Naive thymus-derived CD4-positive, alpha-beta T cell (primary cell): Measurements from ENCODE around the gene DYNLT4. TPM values are rescaled to one million over a fixed set of nuclear protein-coding genes. Genes with fewer than 3 reads are reported as not detected.

Source experiments
- ATAC-seq: fragments of 150-1000 bp; cut with Tn5 transposase; 2 replicates; pipeline ENCODE4 v1.10.0; 2021; ENCODE audit warnings: mild to moderate bottlenecking, moderate library complexity
- CTCF ChIA-PET: fragments of 350-600 bp; sonication (Branson Sonifier 250); formaldehyde crosslinking; loops from one replicate; lab custom pipeline; 2021; ENCODE audit warnings: antibody characterized with exemption; lab: Charles Lee
- POLR2A ChIA-PET: fragments of 350-600 bp; sonication (Branson Sonifier 250); formaldehyde crosslinking; loops from one replicate; lab custom pipeline; 2021; ENCODE audit warnings: antibody characterized with exemption, inconsistent platforms; lab: Charles Lee
- DNase-seq, 9 donors: peaks; one replicate each; pipeline versions ENCODE4 v3.0.0 to v3.0.0-alpha.2; 2020 to 2022; ENCODE audit warnings: mixed read lengths in 1 of 9
- H3K27ac ChIP-seq: one replicate; pipeline ENCODE4 v1.7.0; 2013; ENCODE audit warnings: mild to moderate bottlenecking, low read depth, low read length, moderate library complexity
- H3K27me3 ChIP-seq, 2 donors: one replicate each; pipeline ENCODE4 v1.7.0; 2013; ENCODE audit warnings: low read length in 2 of 2, mild to moderate bottlenecking in 2 of 2, moderate library complexity in 2 of 2; ENCODE audit not compliant: control insufficient read depth in 2 of 2, insufficient read depth in 2 of 2
- H3K36me3 ChIP-seq, 3 experiments: 1 replicate in 2 of 3; 2 replicates in 1 of 3; pipeline ENCODE4 v1.7.0; 2013; ENCODE audit warnings: low read length in 3 of 3, mild to moderate bottlenecking in 3 of 3, moderate library complexity in 1 of 3; ENCODE audit not compliant: insufficient read depth in 3 of 3, control insufficient read depth in 2 of 3
- H3K4me1 ChIP-seq, 2 donors: one replicate each; pipeline ENCODE4 v1.7.0; 2013; ENCODE audit warnings: low read length in 2 of 2, mild to moderate bottlenecking in 2 of 2, moderate library complexity in 1 of 2; ENCODE audit not compliant: control insufficient read depth in 2 of 2, insufficient read depth in 2 of 2
- H3K4me3 ChIP-seq: 2 replicates; pipeline ENCODE4 v1.7.0; 2013; ENCODE audit warnings: mild to moderate bottlenecking, low read length
- H3K9me3 ChIP-seq, 3 experiments: 1 replicate in 2 of 3; 2 replicates in 1 of 3; pipeline ENCODE4 v1.7.0; 2013; ENCODE audit warnings: low read length in 3 of 3; ENCODE audit not compliant: control insufficient read depth in 2 of 3
- H3K27ac Mint-ChIP-seq, 9 donors: one replicate each; pipeline ENCODE4 v1.8.0; 2020 to 2022; ENCODE audit warnings: mixed read lengths in 9 of 9, mild to moderate bottlenecking in 8 of 9, moderate library complexity in 5 of 9, inconsistent platforms in 2 of 9
- H3K27me3 Mint-ChIP-seq, 5 donors: one replicate each; pipeline ENCODE4 v1.8.0; 2021 to 2022; ENCODE audit warnings: mixed read lengths in 5 of 5, mild to moderate bottlenecking in 1 of 5
- H3K36me3 Mint-ChIP-seq, 5 donors: one replicate each; pipeline ENCODE4 v1.8.0; 2020 to 2022; ENCODE audit warnings: mixed read lengths in 5 of 5, mild to moderate bottlenecking in 3 of 5, inconsistent platforms in 1 of 5
- H3K4me1 Mint-ChIP-seq, 7 donors: one replicate each; pipeline ENCODE4 v1.8.0; 2020 to 2022; ENCODE audit warnings: mixed read lengths in 7 of 7, mild to moderate bottlenecking in 3 of 7, inconsistent platforms in 1 of 7
- H3K4me3 Mint-ChIP-seq, 10 donors: one replicate each; pipeline ENCODE4 v1.8.0; 2020 to 2022; ENCODE audit warnings: mild to moderate bottlenecking in 10 of 10, mixed read lengths in 10 of 10, moderate library complexity in 6 of 10, inconsistent platforms in 2 of 10
- H3K9me3 Mint-ChIP-seq, 11 donors: one replicate each; pipeline ENCODE4 v1.8.0; 2020 to 2022; ENCODE audit warnings: mixed read lengths in 11 of 11, mild to moderate bottlenecking in 4 of 11, inconsistent platforms in 1 of 11, moderate library complexity in 1 of 11
- intact Hi-C, 2 donors: fragments of 100-400 bp; cut with micrococcal nuclease; formaldehyde crosslinking; loops; one replicate each; pipeline ENCODE4 v1.15.1; 2023
- polyA plus RNA-seq, 2 donors: library from polyadenylated mRNA; unstranded; fragments of 300-500 nt; fragmentation: Illumina TruSeq; gene quantifications; one replicate each; pipeline ENCODE4 v1.2.3, GENCODE V29; 2021
- total RNA-seq, 6 experiments: library from RNA in 5 of 6; stranded (reverse) in 5 of 6; gene quantifications; 1 replicate in 5 of 6; 2 replicates in 1 of 6; pipeline ENCODE4 v1.2.3 and lab custom pipeline; 2021 to 2026

The DYNLT4 gene
- total and polyA plus RNA-seq, 7 experiments from 2014 or later, result 0.31 to 9.7 (median 0.76) TPM; not detected in 1

- peaks cover 13 to 29% (median 24%) of the 10 kb centered on the region in 7 donors for H3K4me1 Mint-ChIP-seq
- peaks cover 0 to 2% (median 0%) of the 10 kb centered on the region in 5 donors for H3K36me3 Mint-ChIP-seq
- H3K9me3 Mint-ChIP-seq, result peaks cover 0 to 2% (median 0%) of the 10 kb centered on the region in 11 donors
- ATAC-seq, result no peak
- Histone ChIP-seq H3K4me3 (no peak within 1 kb of the TSS), H3K4me1 (peaks cover 20 to 23% of the 10 kb centered on the region in 2 donors), H3K36me3 (no peaks in the 10 kb centered on the region), H3K9me3 (no peaks in the 10 kb centered on the region), H3K27me3 (no peaks in the 10 kb centered on the region), H3K27ac (no peak within 1 kb of the TSS)
- no peak for DNase-seq
- peak within 1 kb of the TSS in 2 of 10 donors; percentile 21 to 25 for H3K4me3 Mint-ChIP-seq
- no peaks in the 10 kb centered on the region for H3K27me3 Mint-ChIP-seq
- POLR2A ChIA-PET, result interaction anchor here (1.1 to 7.9 kb wide), 7 partner anchors 12 to 223 kb away, joined by 3 to 93 read pairs (median 25); partner anchors contain the start of genes BTBD19, DYNLT4, HECTD3 and PLK3
- H3K27ac Mint-ChIP-seq, result peak within 1 kb of the TSS in 4 of 9 donors; percentile 5 to 46 (median 18)
- CTCF ChIA-PET, result interaction anchor here (0.6 to 2.5 kb wide), 8 partner anchors 12 to 766 kb away, joined by 3 to 12 read pairs (median 4); partner anchors contain the start of genes PLK3 and RNU5D-1
- intact Hi-C loops, result loop anchor here in 1 of 2 donors (5.0 kb wide), 1 partner anchor 34 kb away; no protein-coding TSS in a partner anchor
These were observed 18.9 kb downstream of the DYNLT4 start, which contains the start of gene BEST4 for GRCh38 chr1:44788120-44788860. Gene BEST4 (minus strand): TSS chr1:44788170. CDS start chr1:44787705, 465 bp downstream.

GRCh38 chr1:44787506-44787905 lies 19.6 kb downstream of the DYNLT4 start:
- H3K27ac Mint-ChIP-seq, result no peak overlapping the region
- CTCF ChIA-PET, result interaction anchor here (0.6 to 2.5 kb wide), 8 partner anchors 12 to 226 kb away, joined by 3 to 12 read pairs (median 4); partner anchors contain the start of genes PLK3 and RNU5D-1

GRCh38 chr1:44786841-44787426 lies 20.2 kb downstream of the DYNLT4 start:
- Mint-ChIP-seq H3K27me3 (no peaks in the 10 kb centered on the region), H3K4me3 (peak overlapping the region; percentile 60 to 82 (median 75)), H3K27ac (peak overlapping the region in 8 of 9 donors; percentile 43 to 80 (median 68)), H3K4me1 (peaks cover 13 to 31% (median 27%) of the 10 kb centered on the region in 7 donors), H3K9me3 (peaks cover 0 to 2% (median 0%) of the 10 kb centered on the region in 11 donors), H3K36me3 (peaks cover 0 to 8% (median 0%) of the 10 kb centered on the region in 5 donors)
- Histone ChIP-seq H3K27me3 (no peaks in the 10 kb centered on the region), H3K27ac (no peak overlapping the region), H3K36me3 (no peaks in the 10 kb centered on the region), H3K4me1 (peaks cover 20 to 25% of the 10 kb centered on the region in 2 donors), H3K4me3 (peak overlapping the region; percentile 64), H3K9me3 (no peaks in the 10 kb centered on the region)
- POLR2A ChIA-PET, result interaction anchor here (0.7 to 7.9 kb wide), 13 partner anchors 10 to 554 kb away, joined by 3 to 93 read pairs (median 6); partner anchors contain the start of genes BTBD19, DYNLT4, HECTD3 and MUTYH
- no peak for ATAC-seq
- intact Hi-C loops, result loop anchor here (1.0 to 5.0 kb wide), 6 partner anchors 12 to 225 kb away; partner anchors contain the start of genes RNU5D-1 (in 1 of the 2), RPS8 (in 1 of the 2) and UROD (in 1 of the 2)
- CTCF ChIA-PET, result interaction anchor here (0.5 to 2.5 kb wide), 8 partner anchors 13 to 816 kb away, joined by 3 to 12 read pairs (median 4); partner anchors contain the start of genes PLK3 and RNU5D-1
- no peak for DNase-seq

More at GRCh38 chr1:44787506-44787905, 19.6 kb downstream of the DYNLT4 start:
- Histone ChIP-seq H3K27me3 (no peaks in the 10 kb centered on the region), H3K4me3 (no peak overlapping the region), H3K36me3 (no peaks in the 10 kb centered on the region), H3K4me1 (peaks cover 20 to 25% of the 10 kb centered on the region in 2 donors), H3K27ac (no peak overlapping the region), H3K9me3 (no peaks in the 10 kb centered on the region)
- intact Hi-C loops, result loop anchor here in 1 of 2 donors (5.0 kb wide), 1 partner anchor 35 kb away; no protein-coding TSS in a partner anchor
- peaks cover 13 to 31% (median 27%) of the 10 kb centered on the region in 7 donors for H3K4me1 Mint-ChIP-seq
- H3K36me3 Mint-ChIP-seq, result peaks cover 0 to 4% (median 0%) of the 10 kb centered on the region in 5 donors
- ATAC-seq (no peak), DNase-seq (no peak)
- H3K27me3 Mint-ChIP-seq, result no peaks in the 10 kb centered on the region
- peaks cover 0 to 2% (median 0%) of the 10 kb centered on the region in 11 donors for H3K9me3 Mint-ChIP-seq
- no peak overlapping the region for H3K4me3 Mint-ChIP-seq
- POLR2A ChIA-PET, result interaction anchor here (0.5 to 7.9 kb wide), 13 partner anchors 9 to 553 kb away, joined by 3 to 93 read pairs (median 6); partner anchors contain the start of genes BTBD19, DYNLT4, HECTD3 and MUTYH

GRCh38 chr1:44786138-44786840 lies 20.9 kb downstream of the DYNLT4 start:
- DNase-seq (peak; percentile 69 to 85 (median 76)), ATAC-seq (peak; percentile 90)
- peaks cover 0 to 2% (median 0%) of the 10 kb centered on the region in 11 donors for H3K9me3 Mint-ChIP-seq
- ChIA-PET CTCF (interaction anchor here (0.5 to 3.0 kb wide), 14 partner anchors 10 to 815 kb away, joined by 3 to 16 read pairs (median 4); partner anchors contain the start of genes PLK3, RNU5D-1, RPS8 and UROD), POLR2A (interaction anchor here (0.6 to 7.9 kb wide), 20 partner anchors 10 to 225 kb away, joined by 3 to 93 read pairs (median 6); partner anchors contain the start of genes BTBD19, DYNLT4, HECTD3 and PLK3)
- no peaks in the 10 kb centered on the region for H3K27me3 ChIP-seq
- intact Hi-C loops, result loop anchor here (1.0 to 5.0 kb wide), 6 partner anchors 11 to 226 kb away; partner anchors contain the start of genes RNU5D-1 (in 1 of the 2), RPS8 (in 1 of the 2) and UROD (in 1 of the 2)
- H3K4me1 ChIP-seq, result peaks cover 20 to 25% of the 10 kb centered on the region in 2 donors
- peak overlapping the region; percentile 64 for H3K4me3 ChIP-seq
- H3K27ac Mint-ChIP-seq, result peak overlapping the region in 8 of 9 donors; percentile 51 to 80 (median 72)
- H3K4me3 Mint-ChIP-seq, result peak overlapping the region; percentile 60 to 82 (median 75)
- no peaks in the 10 kb centered on the region for H3K27me3 Mint-ChIP-seq
- H3K36me3 ChIP-seq, result peaks cover 0 to 3% (median 0%) of the 10 kb centered on the region in 3 experiments
- peaks cover 13 to 35% (median 27%) of the 10 kb centered on the region in 7 donors for H3K4me1 Mint-ChIP-seq
- H3K27ac ChIP-seq, result peak overlapping the region; percentile 58
- peaks cover 0 to 13% (median 2%) of the 10 kb centered on the region in 5 donors for H3K36me3 Mint-ChIP-seq
- no peaks in the 10 kb centered on the region for H3K9me3 ChIP-seq

GRCh38 chr1:44785501-44786137 lies 21.5 kb downstream of the DYNLT4 start:
- peaks cover 0 to 2% (median 0%) of the 10 kb centered on the region in 11 donors for H3K9me3 Mint-ChIP-seq
- CTCF ChIA-PET, result interaction anchor here (0.6 to 3.0 kb wide), 11 partner anchors 8 to 708 kb away, joined by 3 to 16 read pairs (median 3); partner anchors contain the start of genes RNU5D-1, RPS8 and UROD
- ATAC-seq (no peak), DNase-seq (no peak)
- POLR2A ChIA-PET, result interaction anchor here (0.6 to 7.9 kb wide), 12 partner anchors 10 to 226 kb away, joined by 3 to 93 read pairs (median 6); partner anchors contain the start of genes BTBD19, DYNLT4, HECTD3 and PLK3
- Histone ChIP-seq H3K4me3 (peak overlapping the region; percentile 64), H3K4me1 (peaks cover 20 to 25% of the 10 kb centered on the region in 2 donors), H3K27me3 (no peaks in the 10 kb centered on the region), H3K27ac (peak overlapping the region; percentile 58), H3K9me3 (no peaks in the 10 kb centered on the region), H3K36me3 (peaks cover 0 to 10% (median 0%) of the 10 kb centered on the region in 3 experiments)
- H3K4me3 Mint-ChIP-seq, result peak overlapping the region; percentile 60 to 82 (median 76)
- peaks cover 13 to 38% (median 29%) of the 10 kb centered on the region in 7 donors for H3K4me1 Mint-ChIP-seq
- H3K36me3 Mint-ChIP-seq, result peaks cover 0 to 15% (median 6%) of the 10 kb centered on the region in 5 donors
- peak overlapping the region in 8 of 9 donors; percentile 36 to 80 (median 72) for H3K27ac Mint-ChIP-seq
- intact Hi-C loops, result loop anchor here (1.0 to 5.0 kb wide), 7 partner anchors 10 to 227 kb away; partner anchors contain the start of genes KIF2C (in 1 of the 2), RNU5D-1 (in 1 of the 2), RPS8 (in 1 of the 2) and UROD (in 1 of the 2)
- H3K27me3 Mint-ChIP-seq, result no peaks in the 10 kb centered on the region
